ENCODE results near the gene BANK1. TPM values are rescaled to one million over a fixed set of nuclear protein-coding genes. Genes with fewer than 3 reads are reported as not detected.

BANK1 gene
- total RNA-seq, 3 donors from 2014 or later (not counting 1 experiment from before 2014, with no cell fraction given): 2.1 to 3.0 (median 2.4) TPM

DNA sequence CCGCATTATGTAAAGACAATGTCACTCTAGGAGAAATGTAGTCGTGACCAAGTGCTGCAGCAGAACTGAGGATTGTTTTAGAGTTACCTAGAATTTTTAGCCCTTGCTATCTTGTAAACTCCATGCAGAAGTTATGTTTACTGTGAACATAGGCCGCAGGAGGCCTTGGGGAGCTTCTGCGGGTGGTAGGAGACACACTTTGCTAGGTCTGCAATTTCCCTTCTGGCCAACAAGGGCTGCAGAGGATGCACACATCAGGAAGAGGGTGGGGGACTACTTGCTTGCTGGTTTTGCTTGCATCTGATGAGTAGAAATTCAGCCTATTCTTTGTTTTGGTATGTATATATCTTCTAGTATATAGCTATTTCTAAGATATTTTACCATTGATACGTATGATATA lies 23.1 kb downstream of the BANK1 start:
- peak overlapping the region; percentile 54 for H3K27ac ChIP-seq (ENCODE audit: low read length)
- no peak overlapping the region for H3K4me3 Mint-ChIP-seq
- DNase-seq: no peak

GRCh38 chr4:101818362-101818761 lies 27.8 kb downstream of the BANK1 start:
- H3K27me3 Mint-ChIP-seq (ENCODE audit: low read depth in 2 of 2): no peaks in the 10 kb centered on the region
- Histone ChIP-seq H3K27ac (ENCODE audit: low read length) (no peak overlapping the region), H3K9me3 (ENCODE audit: control insufficient read depth, insufficient read depth, low read length) (no peaks in the 10 kb centered on the region), H3K4me3 (ENCODE audit: low read length) (no peak overlapping the region), H3K27me3 (ENCODE audit: control insufficient read depth, insufficient read depth, low read length) (no peaks in the 10 kb centered on the region), H3K4me1 (ENCODE audit: control insufficient read depth, insufficient read depth, low read length) (peaks cover 3% of the 10 kb centered on the region), H3K36me3 (ENCODE audit: control insufficient read depth, insufficient read depth, low read length) (no peaks in the 10 kb centered on the region)
- DNase-seq: no peak
- no peak for TF ChIP-seq CTCF (IDR thresholded peaks at IDR 0.05)
- H3K4me3 Mint-ChIP-seq: no peak overlapping the region
- no peak overlapping the region for H3K27ac Mint-ChIP-seq
- ATAC-seq: no peak
- H3K36me3 Mint-ChIP-seq: no peaks in the 10 kb centered on the region
- H3K9me3 Mint-ChIP-seq: peaks cover 0 to 2% of the 10 kb centered on the region in 2 donors
- intact Hi-C loops (cut with micrococcal nuclease): no loop called here
- no CpG with 5 or more reads among the region's 2 CpGs for WGBS (ENCODE audit: insufficient coverage)
- no peaks in the 10 kb centered on the region for H3K4me1 Mint-ChIP-seq

More for the DNA sequence above, 23.1 kb downstream of the BANK1 start:
- no peaks in the 10 kb centered on the region for H3K9me3 ChIP-seq (ENCODE audit: control insufficient read depth, insufficient read depth, low read length)
- H3K9me3 Mint-ChIP-seq: no peaks in the 10 kb centered on the region
- no peaks in the 10 kb centered on the region for H3K36me3 Mint-ChIP-seq
- peak overlapping the region; percentile 27 for H3K4me3 ChIP-seq (ENCODE audit: low read length)
- ATAC-seq: no peak
- no peaks in the 10 kb centered on the region for H3K27me3 Mint-ChIP-seq (ENCODE audit: low read depth in 2 of 2)
- no peak for TF ChIP-seq CTCF (IDR thresholded peaks at IDR 0.05)
- peaks cover 3% of the 10 kb centered on the region for H3K4me1 ChIP-seq (ENCODE audit: control insufficient read depth, insufficient read depth, low read length)
- intact Hi-C loops (cut with micrococcal nuclease): no loop called here
- no peaks in the 10 kb centered on the region for H3K36me3 ChIP-seq (ENCODE audit: control insufficient read depth, insufficient read depth, low read length)
- H3K27ac Mint-ChIP-seq: no peak overlapping the region
- H3K4me1 Mint-ChIP-seq: no peaks in the 10 kb centered on the region
- H3K27me3 ChIP-seq (ENCODE audit: control insufficient read depth, insufficient read depth, low read length): no peaks in the 10 kb centered on the region
- 44% methylated on average over 4 of the region's 5 CpGs for WGBS (ENCODE audit: insufficient coverage)

- H3K27ac Mint-ChIP-seq: no peak overlapping the region
- 93% methylated on average over 2 of the region's 2 CpGs for WGBS (ENCODE audit: insufficient coverage)
- TF ChIP-seq CTCF (IDR thresholded peaks at IDR 0.05): no peak
- ATAC-seq (peak in 1 of 3 donors; percentile 21), DNase-seq (no peak)
- intact Hi-C loops (cut with micrococcal nuclease): no loop called here
- H3K36me3 Mint-ChIP-seq: no peaks in the 10 kb centered on the region
- H3K27me3 Mint-ChIP-seq (ENCODE audit: low read depth in 2 of 2): no peaks in the 10 kb centered on the region
- no peak overlapping the region for H3K4me3 Mint-ChIP-seq
- no peak overlapping the region for H3K27ac ChIP-seq (ENCODE audit: low read length)
- no peaks in the 10 kb centered on the region for H3K36me3 ChIP-seq (ENCODE audit: control insufficient read depth, insufficient read depth, low read length)
- H3K27me3 ChIP-seq (ENCODE audit: control insufficient read depth, insufficient read depth, low read length): no peaks in the 10 kb centered on the region
- H3K9me3 ChIP-seq (ENCODE audit: control insufficient read depth, insufficient read depth, low read length): no peaks in the 10 kb centered on the region
- no peak overlapping the region for H3K4me3 ChIP-seq (ENCODE audit: low read length)
- H3K4me1 ChIP-seq (ENCODE audit: control insufficient read depth, insufficient read depth, low read length): no peaks in the 10 kb centered on the region
- H3K4me1 Mint-ChIP-seq: no peaks in the 10 kb centered on the region
- peaks cover 0 to 2% of the 10 kb centered on the region in 2 donors for H3K9me3 Mint-ChIP-seq
Observed at GRCh38 chr4:101823864-101824263, 33.3 kb downstream of the BANK1 start.

- H3K4me3 Mint-ChIP-seq: no peak overlapping the region
- Histone ChIP-seq H3K4me1 (ENCODE audit: control insufficient read depth, insufficient read depth, low read length) (no peaks in the 10 kb centered on the region), H3K27ac (ENCODE audit: low read length) (no peak overlapping the region), H3K9me3 (ENCODE audit: control insufficient read depth, insufficient read depth, low read length) (no peaks in the 10 kb centered on the region), H3K27me3 (ENCODE audit: control insufficient read depth, insufficient read depth, low read length) (no peaks in the 10 kb centered on the region), H3K4me3 (ENCODE audit: low read length) (no peak overlapping the region), H3K36me3 (ENCODE audit: control insufficient read depth, insufficient read depth, low read length) (no peaks in the 10 kb centered on the region)
- ATAC-seq: no peak
- no peak for TF ChIP-seq CTCF (IDR thresholded peaks at IDR 0.05)
- H3K27ac Mint-ChIP-seq: no peak overlapping the region
- H3K9me3 Mint-ChIP-seq: peaks cover 0 to 2% of the 10 kb centered on the region in 2 donors
- intact Hi-C loops (cut with micrococcal nuclease): no loop called here
- no peaks in the 10 kb centered on the region for H3K27me3 Mint-ChIP-seq (ENCODE audit: low read depth in 2 of 2)
- no peaks in the 10 kb centered on the region for H3K36me3 Mint-ChIP-seq
- DNase-seq: no peak
- H3K4me1 Mint-ChIP-seq: no peaks in the 10 kb centered on the region
Observed at GRCh38 chr4:101824500-101824899, 34.0 kb downstream of the BANK1 start.
